Stimulated activated CD4-positive, alpha-beta T cell treated with anti-CD3 and anti-CD28 coated beads, Interleukin-12 subunit alpha, Interleukin-12 subunit beta, amount 100 ng/mL, for 24 hours (primary cell): ENCODE data around the gene ICAM5.

Experiments
- DNase-seq, 2 experiments: peaks; one replicate each; pipeline ENCODE4 v3.0.0-alpha.2; 2020; ENCODE audit warnings: low read depth in 2 of 2

The ICAM5 gene

DNA sequence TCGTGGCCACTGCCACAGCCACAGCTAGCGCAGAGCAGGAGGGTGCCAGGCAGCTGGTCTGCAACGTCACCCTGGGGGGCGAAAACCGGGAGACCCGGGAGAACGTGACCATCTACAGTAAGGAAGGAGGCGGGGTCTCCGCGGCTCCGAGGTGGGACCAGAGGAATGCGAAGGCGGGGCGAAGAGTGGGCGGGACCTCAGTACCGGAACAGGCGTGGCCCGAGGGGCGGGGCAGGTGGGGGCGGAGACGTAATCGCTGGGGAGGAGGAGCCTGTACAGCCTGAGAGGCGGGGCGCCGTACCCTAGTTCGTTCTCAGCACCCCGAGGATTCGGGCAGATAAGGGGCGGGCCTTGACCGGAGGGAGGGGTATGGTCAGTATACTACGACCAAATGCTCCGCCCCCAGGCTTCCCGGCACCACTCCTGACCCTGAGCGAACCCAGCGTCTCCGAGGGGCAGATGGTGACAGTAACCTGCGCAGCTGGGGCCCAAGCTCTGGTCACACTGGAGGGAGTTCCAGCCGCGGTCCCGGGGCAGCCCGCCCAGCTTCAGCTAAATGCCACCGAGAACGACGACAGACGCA, 2.5 kb downstream of the ICAM5 start:
- DNase-seq: peak; percentile 46 to 73

DNA sequence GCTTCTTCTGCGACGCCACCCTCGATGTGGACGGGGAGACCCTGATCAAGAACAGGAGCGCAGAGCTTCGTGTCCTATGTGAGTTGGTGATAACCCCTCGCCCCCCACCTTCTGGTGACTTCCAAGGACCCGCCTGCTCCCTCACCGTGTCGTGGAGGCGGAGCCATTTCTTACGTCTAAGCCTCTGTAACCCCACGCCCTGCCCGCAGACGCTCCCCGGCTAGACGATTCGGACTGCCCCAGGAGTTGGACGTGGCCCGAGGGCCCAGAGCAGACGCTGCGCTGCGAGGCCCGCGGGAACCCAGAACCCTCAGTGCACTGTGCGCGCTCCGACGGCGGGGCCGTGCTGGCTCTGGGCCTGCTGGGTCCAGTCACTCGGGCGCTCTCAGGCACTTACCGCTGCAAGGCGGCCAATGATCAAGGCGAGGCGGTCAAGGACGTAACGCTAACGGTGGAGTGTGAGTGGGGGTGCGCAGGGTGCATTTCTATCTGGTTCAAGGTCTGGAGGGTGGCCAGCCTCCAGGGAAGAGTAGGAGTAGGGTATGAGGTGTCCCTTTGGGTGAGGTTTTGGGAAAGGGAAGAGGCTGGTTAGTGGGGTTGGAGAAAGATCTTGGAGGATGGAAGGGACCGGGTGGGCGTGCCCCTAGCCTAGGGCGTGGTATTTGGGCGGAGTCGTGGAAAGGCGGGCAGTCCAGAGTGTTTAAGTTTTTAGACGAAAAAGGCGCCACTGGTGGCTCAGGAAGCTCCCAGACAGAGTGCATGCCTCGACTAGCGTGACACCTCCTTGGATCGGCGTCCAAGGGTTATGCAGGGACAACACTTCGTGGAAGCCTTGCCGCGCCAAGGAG, 3.3 kb downstream of the ICAM5 start:
- DNase-seq: no peak

DNA sequence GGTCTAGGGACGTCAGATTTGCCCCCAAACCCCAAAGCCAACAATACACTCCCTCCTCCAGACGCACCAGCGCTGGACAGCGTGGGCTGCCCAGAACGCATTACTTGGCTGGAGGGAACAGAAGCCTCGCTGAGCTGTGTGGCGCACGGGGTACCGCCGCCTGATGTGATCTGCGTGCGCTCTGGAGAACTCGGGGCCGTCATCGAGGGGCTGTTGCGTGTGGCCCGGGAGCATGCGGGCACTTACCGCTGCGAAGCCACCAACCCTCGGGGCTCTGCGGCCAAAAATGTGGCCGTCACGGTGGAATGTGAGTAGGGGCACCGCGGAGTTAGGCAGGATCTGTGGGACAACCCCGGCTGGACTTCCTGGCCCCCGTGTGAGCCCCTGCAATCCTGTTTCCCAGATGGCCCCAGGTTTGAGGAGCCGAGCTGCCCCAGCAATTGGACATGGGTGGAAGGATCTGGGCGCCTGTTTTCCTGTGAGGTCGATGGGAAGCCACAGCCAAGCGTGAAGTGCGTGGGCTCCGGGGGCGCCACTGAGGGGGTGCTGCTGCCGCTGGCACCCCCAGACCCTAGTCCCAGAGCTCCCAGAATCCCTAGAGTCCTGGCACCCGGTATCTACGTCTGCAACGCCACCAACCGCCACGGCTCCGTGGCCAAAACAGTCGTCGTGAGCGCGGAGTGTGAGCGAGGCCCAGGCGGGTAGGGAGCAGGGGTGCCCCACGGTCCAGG, 4.0 kb downstream of the ICAM5 start:
- DNase-seq: no peak

DNA sequence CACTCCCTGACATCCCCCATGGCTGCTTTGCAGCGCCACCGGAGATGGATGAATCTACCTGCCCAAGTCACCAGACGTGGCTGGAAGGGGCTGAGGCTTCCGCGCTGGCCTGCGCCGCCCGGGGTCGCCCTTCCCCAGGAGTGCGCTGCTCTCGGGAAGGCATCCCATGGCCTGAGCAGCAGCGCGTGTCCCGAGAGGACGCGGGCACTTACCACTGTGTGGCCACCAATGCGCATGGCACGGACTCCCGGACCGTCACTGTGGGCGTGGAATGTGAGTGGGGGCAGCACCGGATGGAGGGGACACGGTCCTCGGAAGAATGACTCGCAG, 4.6 kb downstream of the ICAM5 start:
- DNase-seq: no peak

DNA sequence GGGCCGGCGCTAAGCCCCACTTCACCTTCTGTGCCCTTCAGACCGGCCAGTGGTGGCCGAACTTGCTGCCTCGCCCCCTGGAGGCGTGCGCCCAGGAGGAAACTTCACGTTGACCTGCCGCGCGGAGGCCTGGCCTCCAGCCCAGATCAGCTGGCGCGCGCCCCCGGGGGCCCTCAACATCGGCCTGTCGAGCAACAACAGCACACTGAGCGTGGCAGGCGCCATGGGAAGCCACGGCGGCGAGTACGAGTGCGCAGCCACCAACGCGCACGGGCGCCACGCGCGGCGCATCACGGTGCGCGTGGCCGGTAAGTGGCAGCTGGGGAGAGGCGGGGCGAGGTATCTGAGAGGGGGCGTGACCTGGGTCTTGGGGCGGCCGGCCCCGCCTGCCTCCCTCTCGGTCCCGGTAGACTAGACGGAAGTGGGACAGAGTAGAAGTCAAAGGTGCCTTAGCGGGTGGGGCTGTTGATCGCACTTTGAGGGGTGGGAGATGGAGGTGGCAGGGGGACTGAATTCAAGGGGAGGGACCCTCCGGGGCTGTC, 5.6 kb downstream of the ICAM5 start:
- no peak for DNase-seq

DNA sequence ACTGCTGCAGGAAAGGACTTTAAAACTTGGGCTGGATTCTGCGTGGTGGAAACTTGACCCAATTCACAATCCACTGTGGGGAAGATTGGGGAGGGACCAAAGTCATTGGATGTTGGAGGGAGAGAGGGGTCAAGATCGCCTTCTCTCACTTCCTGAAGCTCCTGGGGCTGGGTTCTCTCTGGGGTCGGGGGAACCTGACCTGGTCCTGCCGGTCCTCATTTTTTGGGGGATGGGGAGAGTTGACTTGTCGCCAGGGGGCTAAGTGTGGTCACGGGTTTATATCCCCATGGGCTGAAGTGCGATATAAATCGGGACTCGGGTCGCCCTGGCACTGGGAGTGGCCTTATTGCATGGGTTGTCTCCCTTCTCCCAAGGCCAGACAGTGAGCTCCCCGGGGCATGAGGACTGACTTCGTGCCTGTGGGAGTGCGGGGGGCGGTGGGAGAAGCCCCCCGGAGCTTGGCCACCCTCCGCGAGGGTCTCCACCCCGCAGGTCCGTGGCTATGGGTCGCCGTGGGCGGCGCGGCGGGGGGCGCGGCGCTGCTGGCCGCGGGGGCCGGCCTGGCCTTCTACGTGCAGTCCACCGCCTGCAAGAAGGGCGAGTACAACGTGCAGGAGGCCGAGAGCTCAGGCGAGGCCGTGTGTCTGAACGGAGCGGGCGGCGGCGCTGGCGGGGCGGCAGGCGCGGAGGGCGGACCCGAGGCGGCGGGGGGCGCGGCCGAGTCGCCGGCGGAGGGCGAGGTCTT, 6.3 kb downstream of the ICAM5 start:
- DNase-seq: no peak

DNA sequence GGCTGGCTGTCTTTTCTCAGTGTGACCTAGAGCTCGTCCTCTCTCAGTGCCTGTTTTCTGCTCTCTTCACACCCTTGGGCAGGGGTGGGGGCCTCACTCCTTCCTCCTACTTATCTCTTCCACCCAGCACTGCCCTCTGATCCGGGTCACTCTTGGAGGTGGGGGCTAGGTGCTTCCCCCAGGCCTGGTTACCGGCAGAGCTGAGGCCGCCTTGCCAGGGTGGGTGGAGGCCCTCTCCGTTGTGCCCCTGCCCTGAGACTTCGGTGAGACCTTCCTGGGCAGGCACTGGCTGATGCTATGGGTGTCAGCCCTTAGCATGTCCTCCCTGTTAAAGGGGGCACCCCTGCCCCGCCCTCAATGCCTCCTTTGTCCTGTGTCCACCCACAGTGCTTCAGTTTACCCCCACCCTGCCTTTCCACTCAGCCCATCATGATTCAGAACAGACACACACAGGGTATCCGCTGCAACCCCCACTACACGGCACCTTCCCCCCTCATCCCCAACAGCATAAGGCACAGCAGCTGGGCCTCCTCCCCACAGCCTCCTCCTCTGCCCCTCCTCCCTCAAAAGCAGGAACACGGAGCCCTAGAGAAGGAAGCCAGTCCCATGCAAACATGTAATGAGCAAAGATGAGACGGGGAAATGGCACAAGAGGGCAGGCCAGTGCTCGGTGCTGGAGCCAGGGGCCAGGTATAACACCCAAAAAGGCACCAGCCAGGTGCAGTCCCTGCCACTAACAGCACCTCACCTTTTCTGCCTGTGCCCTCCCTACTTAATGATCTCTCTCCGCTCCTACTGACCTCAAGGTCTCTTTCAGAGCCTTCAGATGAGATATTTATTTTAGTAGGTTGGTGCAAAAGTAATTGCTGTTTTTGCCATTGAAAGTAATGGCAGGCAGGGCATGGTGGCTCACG, 10.1 kb downstream of the ICAM5 start:
- DNase-seq: no peak

DNA sequence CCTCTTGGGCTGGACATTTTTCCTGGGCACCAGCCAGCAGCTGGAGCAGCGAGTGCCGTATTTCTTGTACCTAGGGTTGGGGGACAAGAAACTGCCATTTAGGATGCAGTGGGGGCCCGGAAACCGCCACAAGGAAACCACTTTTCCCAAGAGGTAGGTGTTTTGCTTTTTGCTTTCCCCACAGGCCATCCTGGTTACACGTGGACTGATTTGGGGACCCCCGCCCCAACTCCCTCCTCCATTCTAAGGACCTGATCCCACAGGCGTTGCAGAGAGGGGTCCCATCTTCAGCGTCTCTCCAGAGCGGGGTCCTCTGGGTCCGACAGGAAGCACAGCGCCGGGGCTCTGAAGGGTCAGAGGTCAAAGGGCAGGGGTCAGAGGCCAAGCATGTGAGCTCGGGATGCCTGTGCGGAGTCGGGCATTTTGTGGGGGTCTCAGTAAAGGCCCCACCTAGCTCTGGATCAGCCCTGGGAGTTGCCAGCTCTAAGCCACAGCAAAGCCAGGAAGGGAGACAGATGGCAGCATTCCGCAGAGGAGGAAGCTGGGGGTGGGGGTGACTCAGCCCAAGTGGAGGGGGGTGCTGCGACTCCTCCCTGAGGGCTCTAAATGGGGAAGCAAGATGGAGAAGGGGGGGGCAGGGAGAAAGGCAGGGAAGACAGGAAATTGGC, 15.5 kb downstream of the ICAM5 start:
- DNase-seq: no peak

DNA sequence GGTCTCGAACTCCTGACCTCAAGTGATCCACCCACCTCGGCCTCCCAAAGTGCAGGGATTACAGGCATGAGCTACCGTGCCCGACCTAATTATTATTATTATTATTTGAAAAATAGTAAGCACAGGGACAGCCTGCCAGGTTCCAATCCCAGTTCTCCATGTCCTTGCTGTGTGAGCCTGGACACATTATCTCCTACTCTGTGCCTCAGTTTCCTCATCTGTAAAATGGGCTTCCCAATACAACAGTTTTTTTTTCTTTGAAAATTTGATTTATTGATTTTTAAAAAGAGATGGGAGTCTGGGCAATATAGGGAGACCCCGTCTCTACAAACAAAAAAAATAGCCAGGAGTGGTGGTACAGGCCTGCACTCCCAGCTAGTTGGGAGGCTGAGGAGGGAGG, 16.6 kb downstream of the ICAM5 start:
- DNase-seq: no peak

DNA sequence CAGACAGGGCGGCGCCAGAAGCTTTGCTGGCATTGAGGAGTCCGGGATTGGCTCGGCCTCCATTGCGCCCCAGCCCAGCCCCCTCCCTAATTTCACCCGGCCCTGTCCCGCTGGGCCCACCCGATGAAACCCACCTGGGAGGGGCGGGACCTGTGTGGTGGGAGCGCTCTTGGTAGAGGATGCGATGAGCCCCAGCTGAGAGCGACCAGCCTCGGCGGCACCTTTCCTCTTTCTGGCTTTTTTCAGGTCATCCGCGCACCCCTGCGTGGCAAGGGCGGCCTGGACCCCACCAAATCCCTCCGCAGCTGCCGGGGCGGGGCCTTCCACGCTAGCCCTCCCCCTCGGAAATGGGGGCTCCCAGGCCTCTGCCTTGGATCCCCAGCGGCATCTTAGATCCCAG, 19.7 kb downstream of the ICAM5 start, which contains the start of gene ZGLP1:
TSS of gene ZGLP1 (minus strand) at position 393 of the 400 bp plus-strand sequence.
- no peak for DNase-seq

DNA sequence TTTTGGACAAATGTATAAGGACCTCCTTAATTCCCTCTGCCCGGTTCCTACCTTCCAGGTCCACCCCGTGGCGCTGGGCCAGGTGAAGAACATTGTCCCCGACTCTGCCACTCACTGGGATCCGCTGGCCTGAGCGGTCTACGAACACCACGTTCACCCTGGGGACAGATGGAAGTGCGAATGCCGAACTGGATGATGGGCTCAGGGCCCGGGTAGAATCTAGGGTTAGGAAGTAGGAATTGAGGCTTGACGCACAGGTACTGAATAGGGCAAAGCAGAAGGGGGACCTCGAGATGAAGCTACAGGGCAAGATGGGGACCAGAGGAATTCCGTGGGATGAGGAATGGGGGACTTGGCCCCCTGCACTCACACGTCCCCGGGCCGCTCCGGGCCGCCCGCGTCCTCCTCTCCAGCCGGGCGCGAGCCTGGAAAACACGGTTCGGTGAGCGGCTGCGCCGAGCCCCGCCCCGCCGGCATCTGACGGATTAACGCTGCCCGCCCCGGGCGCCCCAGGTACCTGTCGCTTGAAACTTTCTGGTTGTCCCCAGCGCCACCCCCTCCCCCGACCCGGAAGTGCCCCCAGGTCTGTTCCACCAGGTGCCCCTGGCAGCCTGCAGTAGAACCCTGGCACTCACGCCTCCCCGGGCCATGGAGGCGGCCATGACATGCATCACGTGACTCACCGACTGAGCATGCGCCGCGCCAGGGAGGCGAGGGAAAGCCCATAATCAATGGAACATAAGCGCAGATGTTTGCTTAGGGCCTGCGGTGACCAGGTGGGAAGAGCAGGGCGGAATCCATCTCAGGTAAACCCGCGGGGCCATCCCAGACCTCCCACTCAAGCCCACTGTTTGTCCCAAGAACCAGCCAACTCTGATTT, 25.8 kb downstream of the ICAM5 start, which contains the start of gene FDX2:
TSS of gene FDX2 (minus strand) at position 681 of the 880 bp plus-strand sequence. CDS start at position 662, 19 bp downstream.
- peak; percentile 83 to 91 for DNase-seq

DNA sequence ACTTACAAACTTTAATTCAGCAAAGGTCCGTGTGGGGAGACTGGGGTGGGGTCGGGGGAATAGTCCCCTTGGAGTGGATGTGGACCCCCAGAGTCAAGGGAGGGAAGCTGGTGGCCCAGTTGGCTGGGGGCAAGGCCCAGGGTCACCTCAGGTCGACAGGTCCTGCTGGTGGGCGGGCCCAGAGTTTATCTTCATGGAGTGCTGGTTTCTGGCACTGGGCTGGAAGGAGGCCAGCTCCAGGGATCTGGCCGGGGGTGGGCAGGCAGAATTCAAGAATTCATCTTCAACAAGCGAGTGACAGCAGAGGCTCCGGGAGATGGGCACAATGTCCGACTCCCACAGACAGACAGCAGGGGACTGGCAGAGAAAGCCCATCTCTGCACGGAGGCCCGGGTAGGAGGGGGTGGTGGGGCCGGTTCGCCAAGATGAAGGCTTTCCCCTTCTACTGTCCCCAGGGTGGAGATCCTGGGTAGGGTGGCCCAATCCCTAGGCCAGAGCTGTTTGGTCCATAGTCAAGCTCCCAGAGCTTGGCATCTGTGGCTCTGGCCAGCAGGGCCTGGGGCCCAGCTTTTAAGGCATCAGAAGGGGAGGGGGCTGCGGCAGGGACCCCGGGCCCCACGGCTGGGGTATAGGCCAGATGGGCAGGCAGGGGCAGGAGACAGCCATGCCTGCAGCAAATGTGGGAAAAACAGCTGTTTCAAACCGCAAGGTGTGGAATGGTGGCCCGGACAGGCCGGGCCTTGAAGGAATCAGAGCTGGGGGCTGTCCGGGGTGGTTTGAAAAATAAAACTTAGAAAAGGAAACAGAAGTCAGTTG, 26.7 kb downstream of the ICAM5 start:
- DNase-seq: no peak

DNA sequence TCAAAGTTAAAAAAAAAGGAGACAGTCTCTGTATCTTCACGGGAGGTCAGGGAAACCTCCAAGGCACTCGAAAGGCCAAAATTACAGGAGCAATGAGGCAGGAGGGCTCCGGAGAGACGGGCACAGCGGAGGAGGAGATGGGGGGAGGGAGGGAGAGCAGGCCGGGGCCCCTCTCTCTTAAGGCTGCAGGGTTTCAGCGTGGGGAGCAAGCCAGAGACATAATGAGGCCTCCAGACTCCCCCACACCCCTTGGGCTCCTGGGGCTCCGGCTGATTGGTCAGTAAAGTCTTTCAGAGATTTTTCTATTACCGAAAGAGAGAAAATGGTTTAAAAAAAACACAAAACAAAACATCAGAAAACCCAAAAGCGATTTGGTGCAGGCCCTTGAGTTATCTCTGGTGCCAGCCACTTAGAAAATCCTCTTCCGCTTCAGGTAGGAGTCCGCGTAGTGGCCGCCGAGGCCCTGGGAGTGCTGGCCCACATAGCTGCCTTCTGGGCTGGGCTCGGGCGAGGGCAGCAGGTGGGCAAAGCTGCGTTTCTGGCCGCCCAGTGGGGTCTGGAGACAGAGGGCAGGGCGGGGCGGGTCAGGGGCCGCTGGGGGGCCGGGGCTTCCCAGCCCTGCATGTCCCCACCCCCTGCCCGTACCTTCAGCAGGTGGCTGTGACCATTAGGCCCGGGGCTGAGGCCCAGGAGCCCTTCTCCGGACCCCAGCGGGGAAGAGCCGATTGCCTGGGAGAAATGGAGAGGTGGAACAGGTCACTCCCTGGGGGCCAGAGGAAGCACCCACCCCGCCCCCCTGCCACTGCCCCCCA, 27.5 kb downstream of the ICAM5 start:
- no peak for DNase-seq

DNA sequence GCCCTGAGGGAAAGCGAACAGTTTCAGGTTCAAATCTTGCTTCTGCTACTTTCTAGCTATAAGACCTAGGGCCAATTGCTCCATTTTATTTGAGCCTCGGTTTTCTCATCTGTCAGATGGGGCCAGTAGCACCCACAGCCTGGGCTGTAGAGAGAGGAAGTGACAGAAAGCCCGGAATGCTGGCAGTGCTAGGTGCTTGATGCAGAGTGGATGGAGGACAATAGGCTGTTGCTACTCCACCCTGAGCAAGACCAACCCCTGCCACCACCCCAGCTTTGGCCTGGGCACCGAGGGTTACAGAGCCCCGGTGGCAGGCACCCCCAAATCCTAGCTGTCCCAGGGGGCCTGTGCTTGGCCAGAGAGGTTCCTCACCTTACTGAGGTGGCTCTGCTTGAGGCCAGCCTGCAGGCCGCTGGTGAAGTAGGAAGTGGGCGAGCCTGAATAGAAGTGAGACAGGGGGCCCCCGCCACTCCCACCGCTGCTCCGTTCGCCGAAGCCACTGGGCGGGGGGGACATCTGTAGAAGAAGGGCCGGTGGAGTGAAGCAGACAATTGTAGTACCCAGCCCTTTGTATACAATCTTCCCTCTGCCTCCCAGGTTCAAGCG, 28.2 kb downstream of the ICAM5 start:
- no peak for DNase-seq

DNA sequence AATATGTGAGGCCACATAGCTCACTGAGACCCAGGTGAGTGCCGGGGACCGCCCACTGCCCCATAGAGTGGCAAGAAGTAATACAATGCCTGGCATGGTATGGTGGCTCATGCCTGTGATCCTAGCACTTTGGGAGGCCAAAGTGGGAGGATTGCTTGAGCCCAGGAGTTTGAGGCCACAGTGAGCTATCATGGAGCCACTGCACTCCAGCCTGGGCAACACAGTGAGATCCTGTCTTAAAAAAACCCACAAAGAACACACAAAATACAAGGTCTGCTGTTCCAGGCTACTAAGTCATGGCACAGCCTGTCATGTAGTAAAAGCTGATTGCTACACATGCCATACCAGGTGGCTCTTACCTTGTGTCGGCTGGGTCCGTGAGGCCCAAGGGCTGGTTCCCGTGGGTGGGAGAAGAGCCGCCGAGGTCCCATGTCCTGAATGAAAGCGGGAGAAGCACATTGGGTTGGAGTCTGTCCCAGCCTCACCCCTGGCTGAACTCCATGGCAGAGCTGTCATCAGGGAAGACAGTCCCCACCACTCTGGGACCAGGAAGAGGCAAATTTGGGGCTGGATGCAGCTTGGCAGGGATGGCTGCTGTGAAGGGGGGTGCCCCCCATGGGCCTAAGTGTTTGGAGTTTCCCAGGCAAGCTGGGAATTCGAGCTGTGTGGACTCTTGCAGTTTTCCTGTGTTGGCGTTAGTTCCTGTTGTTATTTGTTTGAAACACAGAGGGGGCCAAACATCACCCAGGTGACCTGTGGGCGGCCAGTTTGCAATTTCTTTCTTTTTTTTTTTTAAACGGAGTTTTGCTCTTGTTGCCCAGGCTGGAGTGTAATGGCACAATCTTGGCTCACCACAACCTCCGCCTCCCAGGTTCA, 29.3 kb downstream of the ICAM5 start:
- no peak for DNase-seq
